HG03558 (cell line): ENCODE measurements around the gene CYP2U1.

Experiments
- ATAC-seq: cut with Tn5 transposase; IDR thresholded peaks from one replicate; pipeline ENCODE4 v1.9.1; 2021; ENCODE audit warnings: moderate number of reproducible peaks; ENCODE audit not compliant: unreplicated experiment; ENCODE audit errors: extremely low read depth

The CYP2U1 gene

DNA sequence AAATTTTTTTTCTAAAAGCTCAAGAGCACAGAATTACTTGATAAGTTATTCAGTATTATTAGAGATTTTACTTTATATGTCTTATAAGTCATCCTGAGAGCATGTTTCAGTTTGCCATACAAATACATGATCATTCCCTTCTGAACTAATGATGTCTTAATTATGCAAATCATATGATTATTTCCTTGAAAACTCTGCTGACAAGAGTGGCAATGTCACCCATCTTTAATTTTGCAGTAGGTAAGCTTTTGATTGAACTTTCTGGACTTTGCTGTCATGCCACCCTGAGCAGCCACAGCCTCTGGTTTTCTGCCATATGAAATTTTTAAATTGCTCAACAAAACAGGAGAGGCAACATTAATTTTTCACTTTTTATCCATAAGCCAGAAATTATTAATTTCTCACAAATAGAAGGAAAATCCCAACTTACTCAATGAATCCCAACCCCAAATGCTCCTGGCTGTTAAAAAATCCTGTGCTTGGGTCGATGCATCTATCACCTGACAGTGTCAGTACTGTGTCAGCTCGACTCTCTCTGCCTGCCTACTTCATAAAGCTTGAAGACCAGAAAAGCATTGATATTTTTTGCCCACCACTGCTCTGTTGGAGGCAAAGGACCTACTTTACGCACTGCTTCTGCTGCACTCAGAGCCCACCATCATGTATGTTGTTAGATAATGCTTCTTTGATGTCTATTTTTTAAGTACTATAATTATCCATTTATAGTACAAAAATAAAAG lies 46.8 kb downstream of the CYP2U1 start:
- ATAC-seq, result no peak

DNA sequence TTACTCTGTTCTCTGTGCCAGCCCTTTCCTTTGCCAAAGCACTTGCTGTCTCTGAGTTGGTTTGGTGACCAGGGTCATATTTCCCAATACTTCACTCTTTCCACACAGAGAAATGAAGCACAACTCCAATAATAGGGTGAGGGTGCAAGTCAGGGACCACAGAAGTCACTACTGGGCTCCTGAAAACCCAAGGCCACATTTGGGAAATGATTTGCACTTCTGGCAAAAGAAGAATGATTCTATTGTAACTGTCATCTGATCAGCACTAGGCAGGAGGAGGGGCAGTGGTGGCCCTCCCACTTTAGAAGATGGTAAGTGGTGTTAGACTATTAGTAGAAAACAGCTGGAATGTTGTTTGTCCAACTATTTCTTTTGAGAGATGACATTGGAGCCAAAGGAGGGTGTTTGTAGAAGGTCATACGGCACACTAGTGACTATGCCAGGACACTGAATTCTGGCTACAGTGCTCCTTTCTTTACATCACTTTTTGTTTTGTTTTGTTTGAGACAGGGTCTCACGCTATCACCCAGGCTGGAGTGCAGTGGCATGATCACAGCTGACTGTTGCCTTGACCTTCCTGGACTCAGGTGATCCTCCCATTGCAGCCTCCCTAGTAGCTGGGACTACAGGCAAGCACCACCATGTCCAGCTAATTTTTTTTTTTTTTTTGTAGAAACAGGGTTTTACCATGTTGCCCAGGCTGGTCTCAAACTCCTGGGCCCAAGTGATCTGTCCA lies 47.5 kb downstream of the CYP2U1 start:
- ATAC-seq, result no peak

DNA sequence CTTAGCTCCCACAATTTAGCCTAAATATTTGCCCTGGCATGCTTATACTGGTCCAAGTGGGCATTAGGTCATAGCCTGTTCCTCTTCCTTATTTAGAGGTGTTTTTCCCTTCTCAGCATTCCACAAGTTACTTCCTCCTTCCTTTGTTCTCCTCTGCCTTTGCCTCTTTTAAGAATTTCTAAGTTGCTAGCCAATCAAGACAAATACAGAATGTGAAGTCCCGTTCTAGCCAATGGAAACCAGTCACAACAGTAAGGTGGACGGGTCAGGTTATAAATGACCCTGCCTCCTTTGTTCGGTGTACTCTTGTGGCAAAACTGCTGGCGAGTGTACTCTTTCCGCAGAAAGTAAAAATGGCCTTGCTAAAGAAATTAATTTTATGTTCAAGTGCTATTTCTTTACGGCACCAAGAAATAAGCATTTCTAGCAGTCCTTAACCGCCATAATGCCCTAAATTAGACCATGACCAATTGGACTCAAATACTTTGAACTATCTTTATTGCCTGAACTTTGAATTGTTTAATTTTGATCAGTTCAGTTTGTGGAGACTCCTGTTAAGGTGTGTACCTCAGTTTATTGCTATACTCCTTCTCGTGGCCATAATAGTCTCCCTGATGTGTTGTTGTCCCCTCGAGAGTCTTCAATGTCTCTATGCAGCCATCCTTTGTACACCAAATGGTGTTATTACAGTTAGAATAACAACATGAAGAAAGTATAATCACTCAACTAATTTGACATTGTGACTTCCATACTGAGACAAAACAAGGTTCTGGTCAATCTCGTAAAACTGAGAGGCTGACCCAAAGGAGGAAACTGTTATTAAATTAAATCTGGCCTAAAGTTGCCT lies 56.8 kb downstream of the CYP2U1 start:
- ATAC-seq, result no peak

DNA sequence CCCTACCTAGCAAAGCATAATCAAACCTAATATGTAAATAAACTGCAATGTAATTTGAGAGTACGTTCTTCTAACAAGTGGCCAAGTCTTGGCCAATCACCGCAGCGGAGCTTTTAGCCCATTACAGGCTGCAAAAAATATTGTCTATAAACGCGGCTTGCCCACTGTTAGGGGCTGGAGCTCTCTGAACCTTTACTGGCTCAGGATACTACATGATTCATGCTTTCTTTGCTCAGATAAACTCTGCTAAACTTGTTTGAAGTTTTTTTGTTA lies 57.4 kb downstream of the CYP2U1 start:
- no peak for ATAC-seq

DNA sequence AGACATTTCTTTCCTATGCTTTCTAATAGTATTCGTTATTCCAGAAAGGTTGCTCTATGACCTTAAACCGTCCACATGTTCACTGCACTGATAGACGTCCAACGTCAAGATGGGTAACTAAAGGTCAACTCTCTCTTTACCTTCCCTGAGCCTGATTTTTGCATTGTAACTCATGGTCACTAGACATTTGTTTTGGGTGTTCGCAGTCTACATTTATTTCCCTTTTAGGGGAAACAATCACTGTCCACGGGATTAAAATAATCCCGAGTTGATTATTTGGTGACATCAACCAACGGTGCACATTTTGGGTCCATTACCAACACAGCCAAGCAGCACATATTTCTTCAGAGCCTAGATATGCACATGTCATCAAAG lies 57.8 kb downstream of the CYP2U1 start:
- ATAC-seq, result no peak

DNA sequence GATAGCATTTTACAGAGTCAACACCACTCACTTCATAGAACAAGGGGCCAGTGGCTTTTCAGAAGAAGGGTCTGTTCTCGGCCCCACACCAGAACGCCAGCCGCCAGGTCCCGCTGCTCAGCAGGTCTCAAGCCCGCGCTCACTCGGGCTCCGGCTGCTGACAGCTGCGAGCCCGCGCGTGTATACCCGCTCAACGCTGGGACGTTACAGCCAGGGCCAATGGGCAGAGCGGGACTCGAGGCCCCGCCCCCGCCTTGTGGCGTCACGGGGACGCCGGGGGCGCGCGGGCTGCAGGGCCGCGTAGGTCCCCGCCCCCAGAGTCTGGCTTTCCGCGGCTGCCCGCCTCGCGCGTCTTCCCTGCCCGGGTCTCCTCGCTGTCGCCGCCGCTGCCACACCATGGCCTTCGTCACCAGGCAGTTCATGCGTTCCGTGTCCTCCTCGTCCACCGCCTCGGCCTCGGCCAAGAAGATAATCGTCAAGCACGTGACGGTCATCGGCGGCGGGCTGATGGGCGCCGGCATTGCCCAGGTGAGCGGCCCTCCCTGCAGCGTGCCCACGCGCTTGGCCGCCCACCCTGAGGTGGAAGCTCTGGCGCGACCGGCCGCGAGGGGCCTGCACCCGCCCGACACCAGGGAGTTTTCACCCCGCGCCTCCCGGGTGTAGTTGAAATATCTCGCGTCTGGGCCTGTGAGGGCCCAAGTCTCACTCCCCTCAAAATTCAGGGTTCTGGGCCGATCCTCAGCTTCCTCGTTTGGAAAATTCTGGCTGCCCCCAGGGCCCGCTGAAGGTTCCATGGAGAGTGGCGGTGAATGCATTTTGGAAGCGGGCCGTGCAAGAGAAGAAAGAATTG lies 58.4 kb downstream of the CYP2U1 start, which contains the start of gene HADH:
TSS of gene HADH (plus strand) at position 353 of the 850 bp plus-strand sequence. CDS start at position 397, 44 bp downstream.
- peak; percentile 87 for ATAC-seq

DNA sequence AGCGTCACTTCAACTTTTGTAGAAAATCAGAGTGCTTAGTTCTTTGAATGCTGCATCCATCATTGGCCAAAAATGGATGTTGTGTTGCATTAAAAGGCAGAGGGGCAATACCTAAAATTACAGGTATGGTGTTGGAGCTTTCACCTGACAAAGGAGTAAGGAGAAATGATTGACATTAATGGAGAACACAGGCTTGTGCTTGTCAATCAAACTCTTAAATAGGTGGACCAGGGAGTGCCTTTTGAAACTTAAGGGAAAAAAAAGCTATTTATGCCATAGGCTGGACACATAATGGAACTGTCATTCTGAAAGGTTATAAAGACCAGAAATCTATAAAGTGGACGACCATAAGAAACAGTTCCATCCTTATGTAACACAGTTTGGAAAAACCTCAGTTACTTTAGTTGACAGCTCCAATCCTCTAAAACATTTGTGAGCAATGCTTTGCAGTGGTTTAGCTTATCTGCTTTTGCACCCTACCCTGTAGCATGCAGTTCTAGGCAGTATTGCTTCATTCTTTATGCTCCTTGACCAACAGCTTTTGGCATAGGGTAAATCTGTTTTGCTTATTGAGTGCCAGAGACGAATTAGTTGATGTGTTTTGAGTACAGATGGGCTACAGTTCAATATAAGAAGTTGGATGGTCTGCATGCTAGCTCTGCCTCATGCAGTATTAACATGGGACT lies 60.7 kb downstream of the CYP2U1 start:
- ATAC-seq, result no peak

DNA sequence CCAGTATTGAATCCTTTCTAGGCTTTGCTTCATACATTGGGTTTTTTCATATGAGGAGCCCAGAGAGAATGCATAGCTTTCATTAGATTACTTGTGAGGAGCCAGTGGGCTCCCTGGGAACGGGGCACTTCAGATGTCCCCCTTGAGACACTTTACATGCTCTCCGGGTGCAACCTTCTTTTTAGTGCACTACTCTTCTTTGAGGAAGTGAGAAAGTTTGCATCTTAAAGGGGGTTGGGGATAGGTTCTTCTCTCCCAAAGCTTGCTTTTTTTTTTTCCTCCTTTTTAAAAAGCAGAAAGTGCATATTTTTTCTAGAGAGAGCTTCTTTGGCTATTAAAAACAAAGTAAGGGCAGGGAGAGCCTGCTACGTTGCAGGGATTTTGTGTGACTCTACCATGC lies 62.6 kb downstream of the CYP2U1 start:
- ATAC-seq, result peak; percentile 23

DNA sequence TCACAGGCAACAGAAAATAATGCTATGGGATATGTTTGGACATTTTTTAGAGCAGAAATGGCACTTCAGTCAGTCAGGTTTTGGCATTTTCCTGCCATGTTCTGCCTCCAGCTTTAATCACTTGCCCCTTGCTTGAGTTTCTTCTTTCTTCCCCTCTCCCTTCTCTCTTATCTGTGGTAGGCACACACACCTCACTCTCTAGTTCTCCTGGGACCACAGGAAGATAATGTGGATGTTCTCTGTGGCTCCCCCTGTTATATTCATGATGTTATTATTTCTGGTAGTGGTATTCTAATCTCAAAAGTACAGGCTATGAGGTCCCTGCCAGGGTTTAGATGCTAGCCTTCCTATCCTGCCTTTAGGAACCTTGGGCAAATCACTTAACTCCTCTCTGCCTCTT lies 63.5 kb downstream of the CYP2U1 start:
- ATAC-seq, result no peak

DNA sequence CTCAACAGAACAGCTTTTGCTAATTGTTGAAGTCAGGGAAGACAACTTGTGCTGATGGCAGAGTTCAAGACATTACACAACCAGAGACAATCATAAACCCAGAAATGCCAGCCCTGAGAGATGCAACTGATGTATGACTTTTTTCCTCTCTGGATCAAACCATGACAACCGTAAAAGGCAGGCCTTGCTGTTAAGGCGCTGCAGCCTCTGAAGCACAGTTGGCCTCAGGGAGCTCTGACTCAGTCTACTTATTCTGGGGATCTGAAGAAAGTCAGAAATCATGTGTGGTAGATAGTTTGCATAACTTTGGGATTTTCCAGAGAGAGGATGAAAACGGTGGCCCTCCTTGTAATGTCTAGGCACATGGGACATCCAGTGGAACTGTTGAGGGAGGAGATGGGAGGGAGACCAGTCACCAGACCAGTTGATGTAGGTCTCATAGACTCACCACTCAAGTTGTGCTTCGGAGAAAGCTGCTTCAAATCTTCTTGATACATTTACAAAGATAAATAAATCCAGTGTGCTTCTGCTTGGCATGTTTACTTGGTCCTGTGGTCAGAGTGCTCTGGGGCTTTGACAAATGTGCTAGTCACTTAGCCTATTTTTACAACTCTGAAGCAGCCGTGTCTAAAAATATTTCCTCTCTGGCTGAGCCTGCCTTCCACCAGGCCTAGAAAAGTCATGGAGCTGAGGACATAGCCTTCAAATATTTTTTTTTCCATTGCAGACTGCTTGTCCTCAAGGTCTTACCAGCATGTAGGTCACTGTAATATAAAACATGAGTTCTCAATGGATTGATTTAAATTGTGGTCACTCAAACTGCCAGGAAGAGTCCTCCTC lies 65.8 kb downstream of the CYP2U1 start:
- ATAC-seq, result no peak

DNA sequence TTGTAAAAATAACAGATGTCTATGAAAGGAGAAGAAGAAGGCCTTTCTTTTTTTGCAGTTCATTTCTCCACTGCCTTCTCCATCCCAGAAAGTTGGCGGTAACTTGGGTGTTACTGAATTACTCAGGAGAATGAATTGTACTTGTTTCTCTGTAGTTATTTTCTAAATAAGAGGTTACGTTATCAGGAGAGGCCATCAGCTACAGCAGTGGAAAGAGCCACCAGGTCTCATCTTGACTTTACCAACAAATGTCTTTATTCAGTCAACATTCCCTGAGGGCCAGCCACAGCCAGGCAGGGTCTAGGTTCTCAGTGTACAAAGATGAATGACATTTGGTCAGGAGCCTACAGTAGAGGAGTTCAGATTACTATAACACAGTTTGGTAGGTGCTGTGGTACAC lies 66.4 kb downstream of the CYP2U1 start:
- no peak for ATAC-seq

DNA sequence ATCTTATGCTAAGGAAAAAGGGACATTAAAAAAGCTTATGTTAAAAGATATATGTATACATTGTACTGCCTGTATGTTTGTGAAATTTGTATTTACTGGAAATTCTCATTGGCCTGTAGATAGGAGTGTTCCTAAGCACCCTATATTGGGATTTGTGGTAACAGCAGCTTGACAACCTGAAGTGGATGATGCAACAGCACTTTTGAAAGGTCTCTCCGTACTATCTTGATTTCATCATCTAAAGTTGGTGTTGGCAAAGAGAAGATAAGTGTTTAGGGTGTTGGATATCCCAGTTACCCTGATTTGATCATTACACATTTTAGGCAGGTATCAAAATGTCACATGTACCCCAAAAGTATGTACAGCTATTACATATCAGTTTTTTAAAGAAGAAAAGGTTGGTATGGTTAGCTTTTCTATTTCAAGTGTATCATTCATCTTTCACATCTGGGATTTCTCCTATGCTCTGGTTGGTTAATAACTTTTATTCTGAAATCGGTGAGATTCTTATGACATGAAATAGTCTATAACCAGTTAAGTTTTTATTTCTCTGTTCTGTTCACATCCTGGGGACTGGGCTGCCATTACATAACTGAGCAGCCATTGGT lies 68.7 kb downstream of the CYP2U1 start:
- ATAC-seq, result no peak

DNA sequence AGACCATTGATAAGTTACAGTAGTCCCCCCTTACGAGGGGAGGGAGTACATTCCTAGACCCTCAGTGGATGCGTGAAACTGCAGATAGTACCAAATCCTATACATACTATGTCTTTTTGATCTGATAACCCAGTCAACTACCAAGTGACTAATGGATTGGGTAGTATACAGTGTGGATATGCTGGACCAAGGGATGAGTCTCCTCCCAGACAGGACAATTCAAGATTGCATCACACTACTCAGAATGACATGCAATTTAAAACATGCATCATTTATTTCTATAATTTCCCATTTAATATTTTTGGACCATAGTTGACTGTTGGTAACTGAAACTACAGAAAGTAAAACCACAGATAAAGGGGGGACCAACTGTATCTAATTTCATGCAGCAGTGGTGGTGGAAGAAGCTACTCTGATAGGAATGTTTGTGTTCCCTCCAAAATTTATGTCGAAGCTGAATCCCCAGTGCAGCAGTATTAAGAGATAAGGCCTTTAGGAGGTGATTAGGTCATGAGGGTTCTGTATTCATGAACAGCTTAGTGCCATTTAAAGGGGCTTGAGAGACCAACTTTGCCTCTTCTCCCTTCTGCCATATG lies 70.3 kb downstream of the CYP2U1 start:
- ATAC-seq, result no peak
